Measurements from ENCODE around the gene HEY2.
"Not testable (repeated sequence)": the region's sequence is repeated elsewhere in the genome, so short reads cannot be mapped to it uniquely, and the experiment has no call there.

The HEY2 gene

DNA sequence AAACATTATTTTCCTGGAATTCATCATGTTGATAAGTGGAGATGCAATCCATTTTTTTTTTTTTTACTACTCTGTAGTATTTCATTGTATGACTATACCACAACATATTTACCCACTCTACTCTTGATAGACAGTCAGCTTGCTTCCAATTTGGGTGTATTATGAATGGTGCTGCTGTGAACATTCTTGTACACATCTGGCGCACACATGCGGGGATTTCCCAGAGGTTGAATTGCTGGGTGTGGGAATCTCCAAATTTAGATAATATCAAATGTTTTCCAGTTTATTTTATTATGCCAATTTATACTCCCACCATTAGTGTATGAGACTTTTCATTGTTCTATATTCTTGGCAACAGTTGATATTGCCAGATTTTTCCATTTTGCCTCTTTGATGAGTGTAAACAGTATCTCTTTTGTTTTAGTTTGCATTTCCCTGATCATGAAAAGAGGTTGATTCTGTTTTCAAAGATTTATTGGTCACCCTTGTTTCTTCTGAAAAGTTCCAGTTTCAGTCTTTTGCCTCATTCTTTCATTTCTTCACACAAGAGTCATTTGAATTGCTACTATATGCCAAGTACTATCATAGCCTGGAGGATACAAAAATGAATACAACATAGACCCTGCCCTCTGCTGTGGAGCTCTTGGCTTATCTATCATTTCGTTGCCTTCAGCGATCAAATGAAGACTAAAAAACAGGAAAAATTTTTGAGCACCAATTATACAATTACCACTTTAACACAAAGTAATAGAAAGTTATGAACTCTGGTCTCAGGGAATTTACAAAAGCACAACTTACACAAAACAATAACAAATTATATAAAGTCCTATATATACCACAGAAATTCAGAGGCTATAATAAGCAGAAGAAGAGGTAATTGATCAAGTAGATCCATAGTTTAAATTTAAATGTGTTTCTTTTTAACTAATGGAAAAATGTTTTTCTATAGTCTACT, 24.2 kb downstream of the HEY2 start:
- no peak for DNase-seq

DNA sequence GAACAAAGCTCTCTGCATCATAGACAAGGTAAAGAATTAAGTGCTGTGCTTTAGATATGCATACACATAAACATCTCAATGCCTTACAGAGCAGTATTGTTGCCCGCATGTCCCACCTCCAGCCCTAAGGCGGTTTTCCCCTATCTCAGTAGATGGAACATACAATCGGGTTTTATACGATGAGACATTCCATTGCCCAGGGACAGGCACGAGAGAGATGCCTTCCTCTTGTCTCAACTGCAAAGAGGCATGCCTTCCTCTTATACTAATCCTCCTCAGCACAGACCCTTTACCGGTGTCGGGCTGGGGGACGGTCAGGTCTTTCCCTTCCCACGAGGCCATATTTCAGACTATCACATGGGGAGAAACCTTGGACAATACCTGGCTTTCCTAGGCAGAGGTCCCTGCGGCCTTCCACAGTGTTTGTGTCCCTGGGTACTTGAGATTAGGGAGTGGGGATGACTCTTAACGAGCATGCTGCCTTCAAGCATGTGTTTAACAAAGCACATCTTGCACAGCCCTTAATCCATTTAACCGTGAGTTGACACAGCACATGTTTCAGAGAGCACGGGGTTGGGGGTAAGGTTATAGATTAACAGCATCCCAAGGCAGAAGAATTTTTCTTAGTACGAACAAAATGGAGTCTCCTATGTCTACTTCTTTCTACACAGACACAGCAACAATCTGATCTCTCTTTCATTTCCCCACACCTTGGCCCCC, 26.8 kb downstream of the HEY2 start:
- not testable (repeated sequence) for DNase-seq

DNA sequence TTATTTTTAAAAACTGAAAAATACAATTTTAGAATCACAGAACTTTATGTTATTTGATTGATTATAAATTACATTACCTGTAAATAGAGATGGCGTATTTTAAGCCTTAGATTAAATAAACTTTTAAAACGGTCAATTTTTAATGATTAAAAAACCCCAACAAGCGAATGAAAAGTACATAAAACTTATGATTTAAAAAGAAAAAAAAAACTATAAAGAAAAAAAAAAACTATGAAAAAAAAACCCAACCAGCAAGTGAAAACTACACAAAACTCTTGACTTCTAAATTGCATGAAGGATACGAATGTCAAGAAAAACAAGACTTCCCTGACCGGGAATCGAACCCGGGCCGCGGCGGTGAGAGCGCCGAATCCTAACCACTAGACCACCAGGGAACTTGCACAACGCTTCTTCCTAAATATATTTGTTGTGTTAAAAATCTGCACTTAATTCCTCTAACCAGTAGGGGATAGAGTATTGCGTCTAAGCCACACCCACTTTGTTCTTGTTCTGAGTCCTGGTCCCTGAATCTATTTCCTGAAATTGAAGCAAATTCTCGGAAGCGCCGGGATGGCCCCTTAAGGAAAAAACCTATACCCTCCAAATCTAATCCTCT, 30.6 kb downstream of the HEY2 start:
- peak; percentile 83 for DNase-seq

DNA sequence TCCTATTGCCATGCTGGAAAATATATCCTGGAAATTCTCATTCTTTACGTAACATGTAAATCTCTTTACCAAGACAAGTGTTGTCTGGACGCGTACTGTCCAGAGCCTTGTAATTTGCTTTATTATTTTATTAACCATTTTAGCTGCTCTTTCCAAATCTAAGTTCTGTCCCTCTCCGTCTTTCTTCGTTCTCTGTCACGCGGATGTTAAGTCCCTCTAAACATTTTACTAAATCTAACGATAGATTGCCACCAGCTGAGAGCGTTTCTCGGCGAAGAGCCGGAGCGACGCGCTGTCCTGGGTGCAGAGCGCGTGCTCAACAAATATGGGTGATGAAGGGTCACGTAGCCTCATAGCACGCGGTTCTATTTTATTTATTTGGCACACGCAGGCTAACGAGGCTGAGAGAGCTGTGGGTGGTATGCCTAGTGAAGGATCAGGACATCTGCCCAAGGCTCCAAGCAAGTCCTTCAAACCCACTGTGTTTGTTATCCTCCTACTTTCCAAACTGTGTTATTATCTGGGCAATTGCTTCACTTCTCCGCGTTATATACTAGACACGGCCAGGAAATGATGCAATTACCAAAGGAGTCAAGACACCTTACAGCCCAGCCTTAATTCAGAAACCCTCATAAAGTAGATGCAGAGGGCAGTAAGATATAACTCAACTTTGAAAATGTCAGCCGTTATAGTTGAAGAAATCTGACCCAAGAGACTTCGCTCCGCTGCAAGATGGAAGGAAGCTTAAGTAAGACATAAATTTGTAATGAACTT, 31.3 kb downstream of the HEY2 start:
- DNase-seq = peak; percentile 59

DNA sequence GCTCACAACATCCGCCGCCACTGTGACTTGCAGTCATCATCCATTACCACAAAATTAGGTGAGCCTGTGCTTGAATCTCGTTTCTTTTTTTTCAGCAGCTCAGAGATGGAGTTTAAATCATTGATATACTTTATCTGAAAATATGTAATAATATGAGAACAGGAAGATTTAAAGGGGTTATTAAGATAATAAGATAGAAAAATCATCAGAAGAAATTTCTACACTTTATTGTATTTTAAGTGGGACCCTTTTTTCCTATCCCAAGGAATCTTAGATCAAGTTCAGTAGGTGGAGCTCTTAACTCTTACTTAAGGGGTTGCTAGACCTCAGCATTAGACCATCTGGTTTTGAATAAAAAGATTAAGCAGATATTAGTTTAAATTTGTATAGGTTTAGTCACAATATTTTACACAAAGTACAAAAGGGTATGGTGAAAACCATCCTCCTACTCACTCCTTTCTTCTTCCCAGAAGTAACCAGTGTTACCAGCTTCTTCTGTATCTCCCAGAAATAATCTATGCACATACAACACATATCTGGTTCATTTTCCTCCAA, 32.0 kb downstream of the HEY2 start:
- DNase-seq = peak; percentile 58

DNA sequence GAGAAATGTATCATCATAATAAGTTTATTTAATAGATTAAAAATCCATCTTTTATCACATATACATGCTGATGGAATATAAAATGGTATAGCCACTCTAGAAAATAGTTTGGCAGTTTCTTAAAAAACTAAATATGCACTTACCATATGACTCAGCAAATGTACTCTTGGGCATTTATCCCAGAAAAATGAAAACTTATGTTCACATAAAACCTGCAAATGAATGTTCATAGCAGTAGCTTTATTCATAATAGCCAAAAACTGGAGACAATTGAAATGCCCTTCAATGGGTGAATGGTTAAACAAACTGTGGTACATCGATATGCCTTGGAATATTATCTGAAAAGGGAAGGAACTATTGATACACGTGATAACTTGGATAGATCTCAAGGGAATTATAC, 34.9 kb downstream of the HEY2 start:
- DNase-seq = no peak

DNA sequence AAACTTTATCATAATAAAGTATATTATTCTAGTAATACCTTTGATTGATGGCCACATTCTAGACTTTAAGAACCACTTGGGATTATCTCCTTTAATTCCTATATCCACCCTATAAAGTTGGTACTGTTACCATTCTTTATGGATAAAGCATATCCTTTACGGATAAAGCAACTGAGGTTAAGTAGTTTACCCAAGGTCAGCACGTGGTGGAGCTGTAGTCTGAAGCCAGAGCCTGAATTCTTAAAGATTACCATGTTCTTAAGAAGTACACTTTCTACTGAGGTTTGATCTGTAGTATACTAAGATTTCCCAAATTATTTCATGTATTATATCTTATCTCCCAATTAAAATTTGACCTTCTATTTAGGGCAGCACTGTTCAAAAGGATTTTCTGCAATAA, 38.4 kb downstream of the HEY2 start:
- DNase-seq = no peak

DNA sequence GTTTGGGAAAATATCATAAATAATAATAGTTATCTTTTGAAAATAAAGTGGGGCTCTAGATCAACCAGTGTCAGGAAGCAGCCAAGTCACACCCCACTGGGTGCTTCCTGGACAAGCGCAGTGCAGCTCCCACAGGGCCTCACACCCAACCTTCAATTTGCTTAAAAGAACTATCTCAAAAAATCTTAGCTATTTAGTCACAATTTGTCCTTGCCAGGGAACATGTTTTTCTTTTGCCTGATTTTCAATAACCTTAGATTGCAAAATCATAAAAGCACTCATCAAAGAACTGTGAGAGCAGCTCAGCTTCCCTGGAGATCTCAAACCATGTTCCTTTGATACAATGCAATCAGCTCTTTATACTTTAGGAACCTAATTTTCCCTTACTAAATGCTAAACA, 39.7 kb downstream of the HEY2 start:
- no peak for DNase-seq

DNA sequence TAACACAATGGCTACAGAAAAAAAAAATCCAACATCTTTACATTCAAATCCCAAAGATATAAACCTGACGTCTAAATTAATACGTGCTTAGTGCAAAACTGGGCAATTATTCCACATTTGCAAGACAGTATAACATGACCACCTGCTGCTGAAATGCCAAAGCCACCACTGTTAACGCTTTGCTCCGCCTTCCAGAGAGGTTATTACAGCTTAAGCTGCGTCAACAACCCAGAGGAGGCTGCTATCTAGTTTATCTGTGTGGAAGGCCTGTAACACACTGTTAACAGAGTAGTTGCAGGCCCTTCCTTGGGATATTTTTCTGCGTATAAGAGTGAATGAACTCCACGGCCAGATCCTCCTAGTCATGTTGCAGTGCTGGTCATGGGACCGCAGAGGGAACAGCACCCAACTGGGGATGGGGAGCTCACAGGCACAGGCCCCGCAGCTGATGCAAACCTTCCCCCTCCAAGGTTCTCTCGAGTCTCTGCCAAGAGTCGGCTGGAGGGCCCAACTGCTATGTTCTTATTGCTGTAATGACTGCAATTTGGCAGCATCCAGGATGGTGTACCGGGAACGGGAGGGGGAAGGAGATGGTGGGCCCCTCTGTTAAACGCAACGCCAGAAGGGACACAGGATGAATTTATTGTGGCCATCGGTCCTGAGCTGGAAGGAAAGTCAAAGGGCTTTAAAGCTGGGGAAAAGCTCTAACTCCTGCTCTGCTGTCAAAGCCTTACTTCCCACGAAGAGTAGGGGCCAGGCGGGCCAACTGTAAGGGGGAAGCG, 40.3 kb downstream of the HEY2 start:
- peak; percentile 47 for DNase-seq

DNA sequence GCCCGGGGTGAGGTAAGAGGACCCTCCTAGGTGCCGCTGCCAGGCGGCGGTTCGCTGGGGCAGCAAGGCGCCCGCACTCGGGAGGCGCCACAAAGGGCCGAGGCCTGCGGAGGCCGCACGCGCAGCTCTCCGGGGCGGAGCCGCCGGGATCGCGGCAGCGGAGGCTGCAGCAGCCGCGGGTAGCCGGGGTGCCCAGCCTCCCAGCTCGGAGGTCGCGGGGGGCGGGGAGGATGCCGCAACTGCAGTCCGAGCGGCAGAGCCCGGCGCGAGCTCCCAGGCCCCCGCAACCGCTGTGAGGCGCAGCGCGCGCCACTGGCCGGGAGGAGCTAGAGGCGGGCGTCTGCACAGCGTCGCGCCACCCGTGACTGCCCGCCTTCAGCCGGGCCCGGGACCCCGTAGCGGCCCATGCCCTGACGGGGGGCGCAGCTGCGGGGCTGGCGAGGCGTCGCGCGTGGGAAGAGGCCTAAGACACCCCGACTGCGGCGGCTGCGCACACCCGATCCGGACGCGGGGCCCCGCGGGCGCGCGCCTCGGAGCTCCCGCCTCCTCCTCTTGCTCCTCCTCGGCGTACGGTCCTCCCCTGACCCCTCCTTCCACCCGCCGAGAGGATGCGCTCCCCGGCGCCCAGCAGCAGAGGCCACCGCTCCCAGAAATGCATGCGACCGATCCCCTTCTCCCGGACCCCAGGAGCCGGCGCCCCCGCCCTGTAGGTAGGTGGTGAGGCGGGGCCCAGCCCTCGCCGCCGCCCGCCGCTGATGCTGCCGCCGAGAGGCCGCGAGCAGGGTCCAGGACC, 41.1 kb downstream of the HEY2 start, which contains the start of gene NCOA7:
Gene NCOA7, plus strand, starts transcription at position 603 of the 793 bp plus-strand sequence. CDS start 24,395 bp downstream, outside the sequence.
- DNase-seq = peak; percentile 80

DNA sequence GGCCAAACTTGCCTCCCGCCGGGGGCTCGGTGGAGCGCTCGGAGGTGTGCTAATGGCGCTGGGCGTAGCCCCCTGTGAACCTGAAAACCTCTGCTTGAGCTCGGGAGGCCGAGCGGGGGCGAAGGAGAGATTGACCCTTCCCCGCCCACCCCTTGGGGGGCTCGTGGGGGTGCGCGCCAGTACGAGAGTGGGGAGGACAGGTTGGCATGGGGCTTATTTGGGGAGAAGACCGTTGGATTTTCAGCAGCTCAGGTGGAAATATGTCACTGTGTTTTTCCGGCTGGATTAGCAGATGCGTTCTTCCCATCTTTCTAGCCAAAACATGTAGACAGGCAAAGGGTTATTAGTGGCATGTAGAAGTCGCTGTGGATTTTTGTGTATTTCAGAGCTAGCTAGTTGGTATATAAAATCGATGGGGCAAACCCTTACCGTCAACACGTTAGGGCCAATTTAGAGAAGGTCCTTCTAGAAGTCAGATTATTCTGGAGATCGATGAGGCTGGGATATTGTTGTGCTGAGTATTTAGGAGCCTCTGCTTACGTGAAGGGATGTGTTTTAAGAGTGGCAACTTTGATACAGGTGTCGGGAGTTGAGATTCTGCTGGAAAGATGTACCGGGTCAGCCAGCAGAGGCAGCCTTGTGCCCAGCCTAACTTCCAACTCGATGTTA, 41.9 kb downstream of the HEY2 start:
- DNase-seq = peak; percentile 51

DNA sequence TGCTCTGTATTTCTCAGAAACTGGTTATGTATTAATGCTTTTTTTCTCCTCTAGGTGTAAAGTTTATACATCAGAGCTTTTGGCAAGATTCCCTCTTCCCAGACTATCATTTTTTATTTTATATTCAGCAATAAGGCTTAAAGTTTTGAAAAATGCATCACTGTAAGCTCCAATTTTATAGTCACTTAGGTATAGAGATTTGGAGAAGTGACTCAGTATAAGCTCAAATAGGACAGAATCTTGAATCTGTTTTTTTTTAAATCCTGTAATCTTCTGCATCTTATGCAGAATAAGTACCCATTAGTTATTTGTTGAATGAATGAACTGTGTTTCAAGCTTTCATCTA, 42.4 kb downstream of the HEY2 start:
- no peak for DNase-seq

DNA sequence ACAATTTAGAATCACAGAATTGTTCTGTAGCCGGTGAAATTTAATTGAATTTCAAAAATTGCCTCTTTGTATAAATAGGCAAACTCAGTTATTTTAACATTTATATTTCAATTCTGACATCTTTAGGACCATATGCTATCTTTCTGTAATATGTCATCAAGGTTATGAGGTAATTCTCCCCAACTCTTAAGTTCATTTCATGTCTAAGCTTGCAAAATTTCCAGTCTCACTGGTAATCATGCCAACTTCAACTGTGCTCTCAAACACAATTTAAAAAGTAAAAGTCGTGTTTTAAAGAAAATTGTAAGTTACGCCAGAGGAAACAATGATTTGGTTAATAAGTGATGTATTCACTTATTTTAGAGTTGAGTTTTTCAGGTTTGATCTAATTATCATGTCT, 42.7 kb downstream of the HEY2 start:
- DNase-seq = no peak

DNA sequence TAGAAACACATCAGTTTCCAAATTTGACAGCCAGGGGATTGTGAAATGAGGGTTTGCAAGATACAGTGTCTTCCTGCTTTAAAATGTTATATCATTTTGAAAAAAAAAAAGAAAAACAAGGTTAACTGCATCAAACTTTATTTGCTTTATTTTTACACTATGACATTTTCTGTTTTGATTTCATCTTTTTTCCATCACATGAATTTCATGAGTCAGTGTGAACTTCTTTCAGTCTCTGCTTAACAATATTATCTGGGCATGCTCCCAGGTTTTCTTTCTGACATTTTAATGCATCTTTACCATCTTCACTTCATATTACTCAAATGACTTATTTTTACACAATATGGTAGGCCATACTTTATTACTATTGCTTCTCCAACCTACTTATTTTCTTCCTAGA, 43.2 kb downstream of the HEY2 start:
- no peak for DNase-seq

DNA sequence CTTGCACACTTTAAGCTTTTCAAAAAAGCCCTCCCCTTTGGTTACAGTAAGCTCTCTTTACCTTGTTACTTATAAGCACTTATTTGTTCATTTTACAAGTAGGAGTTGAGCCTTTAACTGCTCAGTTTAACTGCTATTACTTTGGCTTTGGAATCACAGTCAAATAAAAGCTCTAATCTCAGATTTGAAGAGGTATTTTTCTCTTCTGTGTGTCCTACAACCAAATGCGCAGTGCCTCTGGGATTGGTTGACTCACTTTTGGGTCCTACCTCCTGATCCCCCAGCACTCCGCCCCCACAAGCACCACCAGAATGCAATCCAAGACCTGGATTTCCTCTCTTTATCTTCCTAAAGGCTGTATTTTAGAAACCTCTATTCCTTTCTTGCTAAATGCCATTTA, 43.8 kb downstream of the HEY2 start:
- no peak for DNase-seq

DNA sequence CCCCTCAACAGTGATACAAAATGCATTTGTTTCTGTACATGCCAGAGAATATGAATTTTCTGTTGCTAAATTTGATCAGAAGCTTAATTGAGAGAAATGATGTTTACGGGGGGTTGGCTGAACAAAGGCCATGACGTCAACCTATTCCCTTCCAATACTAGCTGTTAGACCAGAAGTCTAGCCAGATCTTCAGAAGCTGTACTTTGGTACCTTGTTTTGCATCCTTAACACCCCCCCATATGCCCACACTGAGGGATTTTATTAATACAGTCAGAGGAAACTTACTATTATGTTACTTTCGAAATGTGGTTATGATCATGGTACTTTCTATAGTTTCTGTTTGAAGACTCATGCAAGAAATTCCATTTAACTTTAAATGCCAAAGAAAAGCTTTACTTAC, 44.4 kb downstream of the HEY2 start:
- DNase-seq = no peak

DNA sequence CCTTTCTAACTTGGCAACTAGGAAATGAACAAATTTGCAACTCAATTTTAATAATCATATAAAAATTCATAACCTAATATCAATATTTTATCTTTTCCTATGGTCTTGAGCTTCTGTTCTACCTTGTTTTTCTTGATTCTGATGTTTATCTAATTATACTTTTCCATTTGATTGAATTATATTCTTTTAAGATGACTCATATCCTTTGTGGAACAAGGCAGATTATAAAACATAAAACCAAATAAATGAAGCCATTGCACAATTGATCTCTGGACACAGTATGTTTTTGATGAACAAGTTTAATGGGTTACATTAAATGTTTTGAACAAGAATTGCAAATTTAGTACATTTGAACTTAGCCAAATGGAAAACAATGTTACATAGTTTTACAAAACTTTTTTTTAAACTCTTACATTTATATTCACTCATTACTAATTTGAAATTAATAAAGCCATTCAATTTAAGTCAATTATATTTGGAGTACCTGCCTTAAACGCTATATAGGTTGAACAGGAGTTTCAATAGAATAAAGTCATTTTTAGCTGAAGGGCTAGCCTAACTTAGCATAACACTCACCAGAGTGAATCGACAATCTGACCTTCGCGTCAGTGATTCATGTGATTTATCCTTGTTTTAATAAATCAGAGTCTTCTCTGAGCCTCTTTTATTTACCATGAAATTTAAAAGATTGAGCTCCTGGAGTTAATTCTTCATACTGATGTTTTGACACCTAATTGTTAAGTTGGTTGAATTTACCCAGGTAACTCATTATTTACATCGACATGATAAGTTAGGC, 45.1 kb downstream of the HEY2 start:
- DNase-seq = no peak

DNA sequence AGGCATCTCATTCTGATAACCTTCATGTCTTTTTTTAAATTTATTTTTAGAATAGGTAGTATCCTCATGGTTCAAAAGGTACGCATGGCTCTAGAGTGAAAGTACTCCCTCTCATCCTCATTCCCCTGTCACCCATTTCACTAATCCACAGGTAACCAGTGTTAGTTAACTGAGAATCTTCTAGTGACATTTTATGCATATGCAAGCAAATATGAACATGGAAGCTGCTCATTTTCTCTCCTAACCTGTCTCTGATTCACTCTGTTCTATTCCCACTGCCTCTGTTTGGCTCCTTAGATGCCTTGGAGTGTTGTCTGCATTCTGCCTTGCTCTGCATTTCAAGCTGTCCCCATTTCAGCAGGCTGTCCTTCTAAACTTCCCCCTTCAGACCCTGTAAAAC, 45.9 kb downstream of the HEY2 start:
- no peak for DNase-seq

DNA sequence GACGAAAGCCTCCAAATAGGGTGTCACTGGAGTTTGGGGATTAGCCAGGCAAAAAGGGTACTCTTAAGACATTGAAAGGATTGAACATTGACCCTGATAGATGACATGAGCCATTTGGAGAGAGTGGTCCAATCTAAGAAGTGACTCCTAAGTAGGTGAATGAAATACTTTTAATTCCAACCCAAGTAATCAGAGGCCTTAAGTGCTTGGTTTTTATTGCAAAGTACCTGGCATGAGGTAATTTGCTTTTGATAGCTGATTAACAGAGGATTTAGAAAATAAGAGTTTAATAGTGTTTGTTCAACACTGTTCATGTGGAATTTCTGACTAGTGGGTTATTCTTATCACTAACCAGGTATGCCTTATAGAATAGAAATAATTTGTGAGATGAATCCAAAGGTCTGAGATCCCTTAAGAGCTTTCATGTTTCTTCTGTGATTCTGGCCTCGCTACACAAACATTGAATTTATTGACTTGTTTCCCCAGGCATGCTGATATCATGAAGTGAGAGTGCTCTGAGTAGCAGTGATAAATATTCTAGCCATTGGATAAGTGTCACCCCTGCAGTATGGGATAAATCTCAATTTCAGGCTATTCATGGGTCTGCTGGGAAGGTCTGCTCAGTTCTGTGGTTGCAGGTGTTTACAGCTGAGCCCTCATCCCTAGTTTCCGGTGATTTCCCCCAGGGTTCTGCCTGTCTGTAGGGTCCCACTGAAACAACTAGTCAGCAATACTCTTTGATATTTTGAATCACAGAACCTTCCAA, 47.9 kb downstream of the HEY2 start:
- no peak for DNase-seq
